Measurements from ENCODE around the gene USP35. TPM values are rescaled to one million over a fixed set of nuclear protein-coding genes. Genes with fewer than 3 reads are reported as not detected.

Gene USP35
- total RNA-seq, 1 experiment from 2014 or later = 11.3 TPM

- CTCF ChIA-PET = interaction anchor here (0.6 kb wide), 1 partner anchor 1167 kb away, joined by 3 read pairs; no protein-coding TSS in a partner anchor
Observed at GRCh38 chr11:78195917-78196560, 7.3 kb downstream of the USP35 start.

GRCh38 chr11:78196661-78197091, 8.0 kb downstream of the USP35 start:
- H3K27me3 ChIP-seq (replicated peaks; ENCODE audit: control insufficient read depth, insufficient read depth, low read length) = no peaks in the 10 kb centered on the region
- H3K4me1 ChIP-seq = 0 out of 2 replicates have a peak, but pooled peaks cover 2% of the 10 kb centered on the region
- no peaks in the 10 kb centered on the region for H3K9me3 ChIP-seq
- ChIA-PET CTCF (no interaction called here), POLR2A (no interaction called here)
- Mint-ChIP-seq H3K4me3 (ENCODE audit: unreplicated experiment) (no peak overlapping the region), H3K9me3 (ENCODE audit: unreplicated experiment) (no peaks in the 10 kb centered on the region), H3K36me3 (ENCODE audit: insufficient read depth, unreplicated experiment) (peaks cover 6% of the 10 kb centered on the region), H3K27me3 (ENCODE audit: insufficient read depth, unreplicated experiment) (no peaks in the 10 kb centered on the region), H3K4me1 (ENCODE audit: low read depth, unreplicated experiment) (peaks cover 12% of the 10 kb centered on the region), H3K27ac (ENCODE audit: unreplicated experiment) (no peak overlapping the region)
- DNase-seq = peak in 1 of 2 experiments; percentile 38
- intact Hi-C loops (cut with micrococcal nuclease; ENCODE audit: unreplicated experiment) = no loop called here
- H3K36me3 ChIP-seq (ENCODE audit: control insufficient read depth, insufficient read depth, low read length) = no peaks in the 10 kb centered on the region
- no peak for TF ChIP-seq CTCF (IDR thresholded peaks at IDR 0.05; ENCODE audit: insufficient read depth in 1 of 2, low read depth in 1 of 2, low read length in 1 of 2, severe bottlenecking in 1 of 2, unreplicated experiment in 1 of 2)
- no peak overlapping the region for H3K4me3 ChIP-seq (ENCODE audit: low read depth, low read length)
- BruUV-seq (replicated peaks) = no TSS peak

More at GRCh38 chr11:78195917-78196560, 7.3 kb downstream of the USP35 start:
- H3K27me3 Mint-ChIP-seq (ENCODE audit: insufficient read depth, unreplicated experiment) = no peaks in the 10 kb centered on the region
- BruUV-seq (replicated peaks) = no TSS peak
- no peaks in the 10 kb centered on the region for H3K9me3 Mint-ChIP-seq (ENCODE audit: unreplicated experiment)
- H3K27ac Mint-ChIP-seq (ENCODE audit: unreplicated experiment) = no peak overlapping the region
- no peak overlapping the region for H3K4me3 Mint-ChIP-seq (ENCODE audit: unreplicated experiment)
- no peak for TF ChIP-seq CTCF (IDR thresholded peaks at IDR 0.05; ENCODE audit: insufficient read depth in 1 of 2, low read depth in 1 of 2, low read length in 1 of 2, severe bottlenecking in 1 of 2, unreplicated experiment in 1 of 2)
- POLR2A ChIA-PET = no interaction called here
- no peak overlapping the region for H3K4me3 ChIP-seq (ENCODE audit: low read depth, low read length)
- H3K4me1 Mint-ChIP-seq (ENCODE audit: low read depth, unreplicated experiment) = peaks cover 10% of the 10 kb centered on the region
- peaks cover 6% of the 10 kb centered on the region for H3K36me3 Mint-ChIP-seq (ENCODE audit: insufficient read depth, unreplicated experiment)
- no peaks in the 10 kb centered on the region for H3K27me3 ChIP-seq (replicated peaks; ENCODE audit: control insufficient read depth, insufficient read depth, low read length)
- no peaks in the 10 kb centered on the region for H3K9me3 ChIP-seq
- no peaks in the 10 kb centered on the region for H3K4me1 ChIP-seq
- intact Hi-C loops (cut with micrococcal nuclease; ENCODE audit: unreplicated experiment) = no loop called here
- peak in 1 of 2 experiments; percentile 33 for DNase-seq
- H3K36me3 ChIP-seq (ENCODE audit: control insufficient read depth, insufficient read depth, low read length) = no peaks in the 10 kb centered on the region

- Histone ChIP-seq H3K9me3 (no peaks in the 10 kb centered on the region), H3K27me3 (replicated peaks; ENCODE audit: control insufficient read depth, insufficient read depth, low read length) (no peaks in the 10 kb centered on the region), H3K4me3 (ENCODE audit: low read depth, low read length) (no peak overlapping the region), H3K36me3 (ENCODE audit: control insufficient read depth, insufficient read depth, low read length) (no peaks in the 10 kb centered on the region), H3K4me1 (peaks cover 13% of the 10 kb centered on the region; the same call in 1 of the 2 replicates)
- ChIA-PET POLR2A (no interaction called here), CTCF (no interaction called here)
- intact Hi-C loops (cut with micrococcal nuclease; ENCODE audit: unreplicated experiment) = no loop called here
- no peak for TF ChIP-seq CTCF (IDR thresholded peaks at IDR 0.05; ENCODE audit: insufficient read depth in 1 of 2, low read depth in 1 of 2, low read length in 1 of 2, severe bottlenecking in 1 of 2, unreplicated experiment in 1 of 2)
- peak in 1 of 2 experiments; percentile 46 for DNase-seq
- Mint-ChIP-seq H3K9me3 (ENCODE audit: unreplicated experiment) (no peaks in the 10 kb centered on the region), H3K4me1 (ENCODE audit: low read depth, unreplicated experiment) (peaks cover 16% of the 10 kb centered on the region), H3K36me3 (ENCODE audit: insufficient read depth, unreplicated experiment) (peaks cover 9% of the 10 kb centered on the region), H3K4me3 (ENCODE audit: unreplicated experiment) (no peak overlapping the region), H3K27ac (ENCODE audit: unreplicated experiment) (no peak overlapping the region), H3K27me3 (ENCODE audit: insufficient read depth, unreplicated experiment) (no peaks in the 10 kb centered on the region)
- no TSS peak for BruUV-seq (replicated peaks)
Observed at GRCh38 chr11:78197816-78198215, 9.1 kb downstream of the USP35 start.
